HG03378 (cell line): ENCODE measurements around the gene ANK3.

ENCODE experiments used
- ATAC-seq: cut with Tn5 transposase; IDR thresholded peaks from one replicate; pipeline ENCODE4 v1.9.1; 2021; ENCODE audit warnings: mild to moderate bottlenecking, moderate library complexity; ENCODE audit not compliant: unreplicated experiment

ANK3 gene

DNA sequence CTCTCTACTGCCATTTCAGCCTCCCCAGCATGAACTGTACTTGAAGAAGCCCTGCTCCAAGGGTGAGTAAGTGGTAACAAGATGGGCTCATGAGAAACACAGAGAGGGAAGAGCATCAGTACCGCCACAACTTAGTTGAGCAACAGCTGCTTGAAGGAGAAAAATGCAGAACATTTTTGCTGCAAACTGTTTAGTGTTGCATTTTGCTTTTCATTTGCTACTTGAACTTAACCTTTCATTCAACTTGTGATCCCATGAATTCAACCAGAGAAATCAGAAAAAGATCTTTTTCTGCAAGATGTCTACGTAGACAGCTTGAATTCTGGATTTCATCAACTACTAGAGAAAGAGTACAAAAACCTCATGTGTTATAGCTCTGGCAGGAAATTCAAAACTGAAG is 40.7 kb downstream of the ANK3 start:
- ATAC-seq, result no peak

- no peak for ATAC-seq
These were observed 42.4 kb downstream of the ANK3 start for GRCh38 chr10:60347270-60347669.

GRCh38 chr10:60346661-60347060 is 43.0 kb downstream of the ANK3 start:
- ATAC-seq, result no peak

DNA sequence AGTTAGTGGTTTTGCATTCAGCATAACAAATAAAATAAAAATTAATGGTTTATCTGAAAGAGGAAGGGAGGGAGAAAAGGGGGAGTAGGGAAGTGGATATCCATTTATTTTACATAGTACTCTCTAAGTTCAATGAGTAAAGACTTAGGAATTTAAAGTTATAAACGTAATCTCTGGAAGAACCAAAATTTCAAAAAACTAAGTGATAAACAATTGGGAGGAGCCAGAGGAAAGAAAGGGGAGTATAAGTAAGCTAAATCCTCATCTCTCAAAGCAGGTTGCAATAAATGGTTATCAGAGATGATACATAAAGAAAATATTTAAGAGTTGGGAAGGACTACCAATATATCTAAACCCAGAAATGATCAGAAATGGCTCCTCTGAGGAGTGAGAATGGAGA is 46.4 kb downstream of the ANK3 start:
- no peak for ATAC-seq

DNA sequence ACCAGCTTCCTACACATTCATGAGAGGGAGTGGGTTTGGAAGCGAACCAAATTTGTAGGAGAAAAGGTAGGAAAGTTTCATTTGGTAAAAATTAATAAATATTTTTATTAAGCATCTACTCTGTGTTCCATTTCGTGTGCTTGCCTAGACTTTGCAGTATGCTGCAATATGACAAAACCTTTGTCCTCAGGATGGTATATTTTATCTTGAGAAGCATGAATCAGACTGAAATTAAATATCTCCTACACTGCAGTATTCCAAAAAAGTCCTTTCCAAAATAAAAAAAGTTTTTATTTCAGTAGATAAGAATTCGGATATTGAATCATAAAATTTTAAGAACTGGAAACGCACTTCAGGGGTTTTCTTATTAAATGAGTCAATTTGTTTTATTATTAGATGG is 47.7 kb downstream of the ANK3 start:
- ATAC-seq, result no peak

DNA sequence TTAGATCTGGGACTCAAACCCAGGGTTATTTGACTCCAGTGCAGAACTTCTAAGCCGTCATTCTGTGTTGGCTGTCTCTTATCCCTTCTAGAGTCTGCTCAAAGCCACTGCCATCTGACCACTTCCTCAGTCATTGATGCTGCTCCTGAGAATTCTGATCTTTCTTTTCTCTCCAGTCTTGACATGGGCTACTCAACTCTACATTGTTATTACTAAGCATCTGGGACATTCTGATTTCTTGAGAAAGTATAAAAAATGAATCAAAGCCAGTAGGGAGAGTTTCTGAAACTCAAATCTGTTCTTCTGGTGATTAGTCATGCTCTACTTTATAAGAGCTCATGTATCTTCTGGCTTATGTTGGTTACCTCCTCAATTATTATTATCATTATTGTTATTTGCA is 48.7 kb downstream of the ANK3 start:
- no peak for ATAC-seq

GRCh38 chr10:60339757-60340156 is 49.9 kb downstream of the ANK3 start:
- no peak for ATAC-seq

DNA sequence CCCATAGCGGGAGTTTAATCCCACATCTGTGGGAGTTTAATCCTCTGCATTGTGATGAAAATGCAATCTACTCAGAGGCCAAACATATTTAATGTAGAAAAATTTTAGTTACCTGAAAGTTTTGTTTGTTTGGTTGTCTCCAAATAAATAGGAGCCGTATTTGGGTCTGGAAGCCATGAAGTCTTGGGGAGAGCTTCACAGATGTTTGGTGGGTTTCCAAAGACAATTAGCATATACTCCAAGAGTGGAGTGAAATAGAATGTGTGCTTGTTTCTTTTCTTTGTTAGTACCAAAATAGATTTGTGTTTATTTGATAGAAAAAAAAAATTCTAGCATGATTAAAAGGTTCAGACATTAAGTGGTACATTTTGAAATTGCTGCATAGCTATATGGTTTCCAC is 50.9 kb downstream of the ANK3 start:
- ATAC-seq, result no peak

GRCh38 chr10:60338002-60338564 is 51.6 kb downstream of the ANK3 start:
- no peak for ATAC-seq

- no peak for ATAC-seq
These were observed 52.6 kb downstream of the ANK3 start for GRCh38 chr10:60336901-60337630.

DNA sequence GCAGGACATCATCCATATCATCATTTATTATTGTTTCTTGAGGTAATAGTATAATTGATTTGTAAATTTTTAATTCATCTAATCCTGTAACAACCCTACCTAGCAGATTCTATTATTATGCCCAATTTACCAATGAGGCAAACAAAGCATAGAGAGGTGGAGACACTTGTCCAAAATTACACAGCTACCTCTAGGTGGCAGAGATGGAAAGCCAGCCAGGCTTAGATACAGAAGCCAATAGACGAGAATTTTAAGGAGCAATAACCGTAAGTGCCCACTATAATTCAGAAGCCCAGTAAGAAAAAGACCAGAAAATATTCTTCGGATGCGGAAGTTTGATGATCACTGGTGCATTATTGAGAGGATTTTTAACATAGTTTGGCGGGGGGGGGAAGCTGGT is 54.0 kb downstream of the ANK3 start:
- no peak for ATAC-seq

DNA sequence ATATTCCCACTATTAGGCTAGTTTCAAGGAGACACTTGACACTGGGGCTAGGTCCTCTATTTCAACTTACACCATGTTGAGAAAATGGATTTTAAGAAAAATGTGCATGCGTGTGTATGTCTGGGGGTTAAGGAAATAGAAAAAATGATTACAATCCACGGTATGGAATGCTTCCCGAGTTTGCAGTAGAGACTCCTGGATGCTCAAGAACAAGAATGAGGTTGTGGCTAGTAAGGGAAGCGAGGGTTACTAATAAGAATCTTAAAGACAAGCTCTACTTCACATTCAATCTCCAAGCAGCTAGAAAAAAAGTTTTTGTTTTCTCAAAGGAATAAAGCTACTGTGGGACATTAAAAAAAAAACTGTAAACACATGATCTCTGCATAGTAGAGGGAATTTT is 54.7 kb downstream of the ANK3 start:
- no peak for ATAC-seq

- no peak for ATAC-seq
These were observed 57.3 kb downstream of the ANK3 start for GRCh38 chr10:60332371-60332770.

DNA sequence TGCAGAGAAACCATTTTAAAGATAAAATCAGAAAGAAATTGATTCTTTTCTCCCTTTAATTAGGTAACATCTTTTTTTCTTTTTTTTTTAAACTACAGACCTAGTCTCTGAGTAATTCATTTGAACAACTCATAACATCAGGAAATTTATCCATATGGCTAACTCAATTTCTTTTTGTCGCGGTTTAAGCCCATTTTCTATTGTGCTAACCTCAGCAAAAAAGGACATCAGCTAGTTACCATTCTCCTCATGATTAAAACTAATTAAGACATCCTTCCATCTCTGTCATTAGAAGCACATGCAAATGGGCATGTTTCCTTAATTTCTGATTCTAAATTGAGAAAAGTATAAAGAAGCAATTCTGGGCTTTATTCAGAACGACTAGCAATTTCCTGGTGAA is 57.8 kb downstream of the ANK3 start:
- no peak for ATAC-seq

DNA sequence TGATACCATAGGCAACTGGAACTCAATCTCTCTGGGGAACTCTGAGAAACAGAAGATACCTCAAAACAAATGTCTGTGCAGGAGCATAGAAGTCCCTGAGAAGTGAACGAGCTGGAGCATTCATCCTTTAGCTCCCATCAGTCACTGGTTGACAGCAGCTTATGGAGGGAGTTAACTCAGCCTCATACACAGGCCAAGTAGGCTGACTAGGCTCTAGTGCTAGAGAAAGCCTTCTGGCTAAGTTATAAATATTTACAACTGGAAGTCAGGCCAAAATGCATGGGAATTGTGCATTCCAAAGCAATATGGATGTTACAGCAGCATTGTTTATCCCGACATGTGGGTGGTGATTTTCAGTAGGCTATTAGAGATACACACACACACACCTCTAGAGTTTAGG is 66.5 kb downstream of the ANK3 start:
- no peak for ATAC-seq

- no peak for ATAC-seq
These were observed 69.0 kb downstream of the ANK3 start for GRCh38 chr10:60320666-60321065.

GRCh38 chr10:60316029-60316428 is 73.6 kb downstream of the ANK3 start:
- ATAC-seq, result no peak

- no peak for ATAC-seq
These were observed 74.4 kb downstream of the ANK3 start for GRCh38 chr10:60315311-60315710.

- no peak for ATAC-seq
These were observed 75.4 kb downstream of the ANK3 start for GRCh38 chr10:60314069-60314940.

DNA sequence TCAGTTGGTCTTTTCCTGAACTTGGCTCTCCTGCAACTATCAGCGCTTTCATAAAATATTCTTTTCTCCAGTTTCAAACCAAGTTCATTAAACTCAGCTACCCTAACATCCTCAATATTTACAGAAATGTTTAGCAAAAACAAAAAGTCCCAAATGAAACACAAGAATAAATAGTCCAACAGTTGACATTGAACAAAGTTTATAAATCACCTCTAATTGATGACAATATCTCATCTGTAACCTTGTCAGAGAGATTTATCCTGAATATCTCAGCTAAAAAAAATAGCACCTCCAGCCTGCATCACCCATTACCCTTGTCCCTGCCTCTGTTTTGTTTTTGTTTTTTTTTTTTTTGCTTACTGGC is 76.1 kb downstream of the ANK3 start:
- ATAC-seq, result no peak

GRCh38 chr10:60312818-60313588 is 76.7 kb downstream of the ANK3 start:
- ATAC-seq, result no peak
